EH (cell line): ENCODE data around the gene STK32B.
"Not testable (repeated sequence)": the region's sequence is repeated elsewhere in the genome, so short reads cannot be mapped to it uniquely, and the experiment has no call there.

Source experiments
- DNase-seq: peaks from one replicate; pipeline ENCODE4 v3.0.0-alpha.2; 2015; ENCODE audit warnings: low read depth

Gene STK32B

DNA sequence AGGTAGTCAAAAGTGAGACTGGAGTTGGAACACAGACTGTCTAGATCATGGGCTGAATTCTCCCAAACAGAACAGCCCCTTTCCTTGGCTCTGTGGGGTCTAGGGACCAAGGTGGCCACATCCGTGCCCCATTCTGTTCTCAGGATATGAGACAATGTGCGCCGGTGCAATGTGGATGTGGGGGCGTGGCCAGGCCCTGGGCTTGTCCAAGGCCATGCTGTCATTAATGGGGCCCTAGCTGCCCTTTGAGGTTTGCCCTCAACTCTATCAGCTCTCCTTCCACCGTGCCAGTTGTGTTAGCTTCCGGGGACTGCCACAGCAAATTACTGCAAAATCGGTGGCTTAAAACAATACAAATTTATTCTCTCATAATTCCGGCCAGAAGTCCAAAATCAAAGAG lies 344.5 kb downstream of the STK32B start:
- no peak for DNase-seq

DNA sequence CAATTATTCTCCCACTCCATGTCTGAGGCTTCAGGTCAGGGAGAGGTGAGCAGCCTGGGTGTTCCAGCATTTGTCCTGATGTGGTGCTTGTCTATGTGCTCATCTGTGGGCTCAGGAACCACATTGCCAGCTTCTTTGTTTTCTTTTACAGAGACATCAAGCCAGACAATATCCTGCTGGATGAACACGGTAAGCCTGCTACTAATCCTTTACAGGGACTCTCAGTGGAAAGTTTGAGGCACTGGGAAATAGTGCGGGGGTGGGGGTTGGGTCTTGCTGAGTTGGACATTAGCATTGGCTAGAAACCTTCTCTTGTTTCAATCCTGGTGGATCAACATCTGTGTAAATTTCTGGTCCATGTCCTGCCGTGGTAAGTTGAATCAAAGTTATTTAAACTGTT lies 346.8 kb downstream of the STK32B start:
- no peak for DNase-seq

DNA sequence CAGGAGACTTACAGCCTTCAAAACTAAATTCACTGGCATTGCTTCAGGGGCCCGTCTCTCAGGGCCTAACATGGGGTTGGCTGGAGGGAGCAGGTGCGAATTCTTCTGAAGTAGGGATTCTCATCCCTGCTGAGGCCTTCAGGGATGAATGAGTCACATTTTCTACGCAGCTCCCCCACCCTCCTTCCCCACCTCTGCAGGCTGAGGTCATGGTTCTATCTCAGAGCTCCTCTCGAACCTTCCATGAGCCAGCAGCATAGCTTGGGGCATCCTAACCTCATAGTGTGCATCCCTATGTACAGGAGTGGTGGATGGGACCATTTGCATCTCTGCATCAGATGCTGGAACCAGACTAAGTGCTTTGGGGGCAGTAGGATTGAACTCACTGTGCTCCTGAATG lies 347.8 kb downstream of the STK32B start:
- peak; percentile 42 for DNase-seq

DNA sequence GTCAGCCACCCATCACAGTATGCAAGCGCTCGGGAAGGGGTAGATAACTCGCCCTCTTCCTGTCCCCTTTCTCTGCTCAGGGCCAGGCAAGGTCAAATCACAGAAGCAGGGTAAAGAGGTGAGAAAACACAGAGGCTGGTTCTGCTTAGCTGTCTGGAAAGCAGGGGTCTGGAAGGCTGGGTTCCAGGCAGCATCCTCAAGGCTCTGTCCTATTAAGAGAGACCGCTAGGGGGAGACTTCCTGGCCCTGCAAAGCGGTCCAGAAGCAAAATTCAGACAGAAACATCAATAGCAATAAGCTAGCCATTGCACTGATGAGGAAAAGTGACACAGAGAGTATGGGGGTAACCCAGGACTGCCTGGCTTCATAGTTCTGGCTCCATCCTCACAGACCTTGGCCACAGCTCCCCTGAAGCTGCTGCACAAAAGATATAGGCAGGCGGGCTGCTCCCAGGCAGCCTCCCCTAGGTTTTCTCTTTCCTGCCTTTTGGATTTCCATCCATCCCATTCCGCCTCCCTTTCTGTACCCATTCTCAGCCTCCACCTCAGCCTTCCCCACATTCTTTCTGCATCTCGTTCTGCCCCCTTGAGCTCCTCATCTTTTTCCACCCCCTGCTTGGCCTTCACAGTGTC lies 348.6 kb downstream of the STK32B start:
- DNase-seq: peak; percentile 50

DNA sequence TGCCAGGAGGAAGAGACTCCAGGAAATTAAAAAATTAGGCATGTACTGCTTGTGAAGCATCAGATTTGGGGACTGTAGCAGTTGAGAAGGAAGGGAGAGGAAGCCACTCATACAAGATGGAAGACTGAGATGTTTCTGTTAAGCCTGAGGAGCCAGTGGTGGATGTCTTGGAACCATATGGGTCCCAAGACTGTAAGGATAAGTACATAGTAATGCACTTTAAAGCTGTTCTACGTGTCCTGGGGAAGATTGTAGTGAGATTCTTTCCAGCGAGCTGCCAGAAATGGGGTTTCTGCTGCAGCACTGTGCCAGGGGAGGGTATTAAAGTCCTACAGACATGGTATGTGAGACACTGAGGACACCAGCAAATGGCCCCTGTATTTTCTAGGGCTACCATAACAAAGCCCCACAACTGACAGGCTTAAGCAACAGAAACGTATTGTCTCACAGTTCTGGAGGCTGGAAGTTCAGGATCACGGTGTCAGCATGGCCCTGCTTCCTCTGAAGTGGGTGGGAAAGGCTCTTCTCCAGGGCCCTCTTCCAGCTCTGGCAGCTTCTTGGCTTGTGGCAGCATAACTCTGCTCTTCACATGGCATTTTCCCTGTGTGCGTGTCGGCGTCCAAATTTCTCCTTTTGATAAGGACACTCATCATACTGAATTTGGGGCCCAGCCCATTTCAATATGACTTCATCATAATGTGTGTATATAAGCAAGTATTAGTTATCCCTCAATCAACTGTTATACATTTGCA lies 352.6 kb downstream of the STK32B start:
- DNase-seq: no peak

DNA sequence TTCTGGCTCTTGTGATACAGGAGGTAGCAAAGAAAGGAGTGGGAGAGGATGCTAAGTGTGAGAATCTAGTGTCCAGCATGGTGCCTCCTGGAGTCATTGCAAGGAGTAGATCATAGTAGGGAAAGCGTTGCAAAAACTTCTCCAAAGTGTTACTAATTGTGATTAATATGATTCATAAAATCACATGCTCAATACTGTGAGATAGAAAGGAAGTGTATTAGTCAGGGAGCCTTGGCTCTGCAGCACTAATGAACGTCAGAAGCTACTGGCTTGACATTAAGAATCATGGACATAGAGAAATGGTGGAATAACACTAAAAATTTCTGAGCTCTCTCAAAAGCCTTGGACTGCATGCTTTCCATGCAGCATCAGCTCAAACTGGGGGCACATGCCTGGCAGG lies 358.0 kb downstream of the STK32B start:
- peak; percentile 43 for DNase-seq

DNA sequence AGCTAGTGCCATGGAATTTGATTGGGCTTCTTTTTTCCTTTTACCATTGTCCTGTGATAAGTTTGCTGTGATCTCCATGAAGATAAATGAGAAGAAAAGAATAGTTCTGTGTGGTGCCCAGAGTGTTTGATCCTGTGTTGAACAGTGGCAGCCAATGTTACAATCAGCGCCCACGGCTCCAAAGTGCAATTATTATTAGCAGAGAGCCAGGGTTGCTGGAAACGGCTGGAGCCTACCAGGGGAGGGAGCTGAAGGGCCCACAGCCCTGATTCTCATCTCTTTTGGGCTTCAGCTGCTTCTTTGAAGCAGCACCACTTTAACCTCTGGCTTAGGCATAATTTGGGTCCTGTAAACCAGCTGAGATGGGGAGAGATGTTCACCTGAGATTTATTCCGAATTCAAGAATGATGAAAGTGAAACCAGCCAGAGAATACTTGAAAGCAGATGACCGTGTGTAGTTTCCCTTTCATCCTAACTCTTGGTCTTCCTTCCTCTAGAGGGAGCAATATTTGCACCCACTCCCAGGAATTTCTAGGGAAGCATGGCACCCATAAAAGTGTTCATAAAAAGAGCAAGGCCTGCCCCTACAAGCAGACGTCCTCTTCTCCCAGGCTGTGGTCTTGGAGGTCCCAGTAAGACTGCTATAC lies 358.8 kb downstream of the STK32B start:
- peak; percentile 7 for DNase-seq

DNA sequence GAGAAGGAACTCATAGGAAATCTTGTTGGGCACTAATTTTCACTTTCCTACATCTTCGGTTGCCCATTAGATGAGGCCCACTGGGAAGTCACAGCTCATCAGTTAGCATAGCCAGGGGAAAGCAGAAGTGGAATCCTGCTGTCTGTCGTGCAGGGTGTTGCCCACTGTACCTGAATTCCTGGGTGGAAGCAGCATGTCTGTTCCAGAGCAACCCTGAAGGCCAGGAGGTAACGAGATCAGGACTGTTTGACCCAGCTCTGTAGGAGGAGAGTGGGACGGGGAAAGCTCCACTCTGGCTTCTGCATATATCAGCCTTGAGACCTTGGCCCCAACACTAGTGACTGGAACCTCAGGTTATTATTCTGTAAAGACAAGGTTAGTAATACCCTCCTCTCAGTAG lies 361.0 kb downstream of the STK32B start:
- no peak for DNase-seq

DNA sequence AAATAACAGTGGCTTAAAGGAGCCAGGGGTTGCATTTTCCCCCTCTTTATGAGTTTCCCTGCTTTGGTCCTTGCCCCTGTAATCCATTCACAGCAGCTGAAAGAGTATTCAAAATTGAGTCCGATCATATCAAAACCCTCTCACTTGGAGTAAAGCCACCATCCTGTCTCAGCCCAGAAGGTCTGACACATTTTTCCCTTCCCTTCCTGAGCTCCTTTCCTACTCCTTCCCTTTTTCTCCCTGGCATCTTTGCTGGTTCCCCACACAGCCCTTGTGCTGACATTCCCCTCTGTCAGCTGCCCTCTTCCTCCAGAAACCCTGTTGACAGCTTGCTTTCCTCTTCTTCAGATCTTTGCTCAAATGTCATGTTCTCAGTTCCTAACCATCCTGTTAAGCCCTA lies 361.5 kb downstream of the STK32B start:
- DNase-seq: no peak

DNA sequence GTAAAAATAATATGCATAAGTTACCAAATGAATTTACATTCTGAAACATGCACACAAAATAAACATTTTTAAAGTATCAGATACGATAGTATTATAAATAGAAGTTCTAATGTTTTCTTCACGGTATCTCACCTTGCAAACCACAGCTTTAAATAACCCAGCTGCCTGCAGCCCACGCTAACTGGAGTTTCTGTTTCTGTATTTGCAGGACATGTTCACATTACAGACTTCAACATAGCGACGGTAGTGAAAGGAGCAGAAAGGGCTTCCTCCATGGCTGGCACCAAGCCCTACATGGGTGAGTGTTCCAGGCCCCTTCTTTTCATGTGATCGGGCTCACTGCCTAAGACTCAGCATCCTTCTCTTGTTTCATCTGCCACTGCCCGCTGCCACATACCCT lies 365.4 kb downstream of the STK32B start:
- DNase-seq: no peak

DNA sequence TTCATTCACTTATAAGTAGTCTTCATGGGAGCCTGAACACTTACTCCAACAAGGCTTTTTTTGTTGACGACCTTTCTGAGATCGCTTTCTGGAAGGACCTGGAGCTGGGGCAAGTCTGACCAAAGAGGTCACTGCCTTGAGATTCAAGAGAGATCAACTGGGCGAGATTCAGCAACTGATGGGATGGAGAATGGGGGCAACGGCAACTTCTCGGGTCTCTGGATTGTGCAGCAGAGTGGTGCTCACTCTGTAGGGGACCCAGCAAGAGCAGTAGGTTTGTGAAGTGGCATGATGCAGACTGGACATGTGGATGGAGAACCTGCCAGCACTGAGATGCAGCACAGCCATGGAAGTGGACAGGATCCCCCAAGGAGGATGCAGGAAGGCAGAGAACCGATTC lies 369.0 kb downstream of the STK32B start:
- DNase-seq: no peak

DNA sequence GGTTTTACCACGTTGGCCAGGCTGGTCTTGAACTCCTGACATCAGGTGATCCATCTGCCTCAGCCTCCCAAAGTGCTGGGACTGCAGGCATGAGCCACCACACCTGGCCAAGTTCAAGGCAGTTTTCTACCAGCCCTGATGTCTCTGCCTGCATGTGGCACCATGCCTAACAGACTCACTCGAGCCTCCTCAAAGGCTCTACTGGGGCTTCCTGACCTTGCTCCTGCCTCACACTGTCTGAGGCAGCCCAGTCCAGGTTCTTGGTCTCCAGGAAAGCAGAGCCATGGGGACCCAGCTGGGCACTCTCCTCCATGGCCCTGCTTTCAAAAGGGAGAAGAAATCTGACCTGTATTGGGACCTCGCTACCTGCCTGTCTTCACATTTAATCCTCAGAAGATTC lies 370.1 kb downstream of the STK32B start:
- DNase-seq: no peak

DNA sequence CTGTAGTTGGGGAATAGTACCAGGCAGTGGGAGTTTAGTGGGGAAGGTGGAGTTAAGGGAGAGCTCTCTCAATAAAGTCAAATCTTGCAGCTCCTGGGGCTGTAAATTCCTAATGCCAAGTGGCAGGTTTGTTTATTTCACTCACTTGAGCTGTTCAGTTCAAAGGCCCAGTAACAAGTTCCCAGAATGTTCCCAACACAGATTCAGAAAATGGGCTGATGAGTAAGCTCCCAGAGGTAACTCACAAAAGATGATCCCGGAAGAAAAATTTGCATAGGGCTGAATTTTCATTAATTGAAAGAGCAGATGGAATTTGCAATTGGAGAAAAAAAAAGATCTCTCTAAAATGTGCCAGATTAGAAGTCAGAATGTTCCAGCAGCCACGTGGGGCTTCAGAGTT lies 370.9 kb downstream of the STK32B start:
- no peak for DNase-seq

DNA sequence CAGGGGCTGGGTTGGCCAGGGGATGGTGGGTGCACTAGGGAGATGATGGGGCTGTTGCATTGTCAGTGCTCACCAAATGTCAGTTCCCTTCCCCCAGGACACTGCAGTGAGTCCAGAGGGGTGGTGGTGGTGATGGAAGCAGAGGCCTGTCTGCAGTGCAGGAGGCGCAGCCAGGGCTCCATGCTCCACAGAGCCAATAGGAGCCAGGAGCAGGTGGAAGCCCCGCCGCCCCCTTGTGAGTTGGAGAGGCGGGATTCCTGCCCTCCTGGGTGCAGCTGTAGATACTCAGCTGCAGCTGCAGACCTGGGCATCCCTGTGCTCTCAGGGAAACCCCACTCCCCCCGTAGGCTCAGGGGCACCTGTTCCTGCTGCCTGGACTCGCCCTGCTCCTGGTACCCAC lies 372.4 kb downstream of the STK32B start:
- no peak for DNase-seq

DNA sequence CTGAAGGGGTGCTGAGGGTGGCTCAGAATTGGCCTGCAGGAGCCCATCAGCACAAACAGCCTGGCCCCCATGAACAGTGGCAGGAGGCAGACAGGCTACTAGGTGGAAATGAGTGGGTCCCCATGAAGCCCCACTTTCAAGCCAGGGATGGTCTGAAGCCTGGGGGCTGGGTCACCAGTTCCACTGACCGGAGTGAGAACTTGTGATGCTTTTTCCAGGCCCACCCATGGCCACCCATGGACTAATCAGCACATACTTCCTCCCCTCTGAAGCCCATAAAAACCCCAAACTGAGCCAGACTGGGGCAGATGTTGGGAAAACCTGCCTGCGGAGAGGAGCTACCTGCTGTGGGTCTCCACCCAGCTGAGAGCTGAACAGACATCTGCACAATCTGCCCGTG lies 372.9 kb downstream of the STK32B start:
- DNase-seq: no peak

DNA sequence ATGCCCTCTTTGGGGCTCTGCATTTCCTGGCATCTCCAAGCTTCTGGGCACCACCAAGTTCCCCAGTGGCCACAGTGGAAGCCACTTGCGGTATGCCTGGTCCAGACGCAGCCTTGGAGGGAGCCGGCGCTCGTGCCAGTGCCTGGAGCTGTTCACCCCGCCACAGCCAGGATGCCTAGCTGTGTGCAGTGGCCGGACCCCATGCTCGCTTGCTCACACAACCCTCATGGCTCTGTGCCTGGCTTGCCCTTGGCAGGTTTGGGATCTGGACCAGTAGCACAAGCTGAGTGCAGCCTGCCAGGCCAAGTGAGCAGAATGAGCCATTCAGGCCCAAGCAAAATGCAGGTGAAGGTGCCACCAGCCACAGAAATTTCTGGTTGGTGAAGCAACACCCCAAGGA lies 373.6 kb downstream of the STK32B start:
- no peak for DNase-seq

DNA sequence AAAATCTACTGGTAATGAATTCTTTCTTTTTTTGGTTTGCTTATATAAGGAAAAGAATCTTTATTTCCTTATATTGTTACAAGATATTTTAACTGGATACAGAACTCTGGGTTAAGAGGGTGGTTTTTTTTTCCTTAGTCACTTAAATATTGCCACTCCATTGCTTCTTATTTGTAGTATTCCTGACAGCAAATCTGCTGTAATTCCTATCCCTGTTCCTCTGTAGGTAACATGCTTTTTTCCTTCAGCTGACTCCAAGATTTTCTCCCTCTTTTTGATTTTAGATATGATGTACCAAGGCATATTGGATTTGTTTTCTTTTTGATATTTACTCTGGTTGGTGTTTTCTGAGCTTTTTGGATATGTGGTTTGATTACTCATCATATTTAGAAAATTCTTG lies 378.5 kb downstream of the STK32B start:
- no peak for DNase-seq

DNA sequence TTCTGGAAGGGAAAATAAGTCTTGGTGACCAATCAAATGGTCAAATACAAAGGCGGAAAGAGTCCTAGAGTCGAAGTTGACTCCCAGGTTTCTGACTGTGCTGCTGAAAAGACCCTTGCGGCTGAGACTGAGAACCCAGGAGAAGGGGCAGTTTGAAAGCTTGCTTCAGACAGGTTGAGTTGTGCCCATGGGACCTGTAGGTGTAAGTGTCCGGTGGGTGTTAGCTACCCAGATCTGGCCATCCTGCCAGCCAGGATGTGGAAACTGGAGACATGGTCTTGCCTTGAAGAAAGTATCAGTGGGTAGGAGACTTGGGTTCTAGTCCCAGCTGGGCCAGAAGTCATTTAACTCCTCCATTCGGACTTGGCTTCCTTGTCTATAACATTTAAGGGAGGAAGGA lies 381.9 kb downstream of the STK32B start:
- no peak for DNase-seq

DNA sequence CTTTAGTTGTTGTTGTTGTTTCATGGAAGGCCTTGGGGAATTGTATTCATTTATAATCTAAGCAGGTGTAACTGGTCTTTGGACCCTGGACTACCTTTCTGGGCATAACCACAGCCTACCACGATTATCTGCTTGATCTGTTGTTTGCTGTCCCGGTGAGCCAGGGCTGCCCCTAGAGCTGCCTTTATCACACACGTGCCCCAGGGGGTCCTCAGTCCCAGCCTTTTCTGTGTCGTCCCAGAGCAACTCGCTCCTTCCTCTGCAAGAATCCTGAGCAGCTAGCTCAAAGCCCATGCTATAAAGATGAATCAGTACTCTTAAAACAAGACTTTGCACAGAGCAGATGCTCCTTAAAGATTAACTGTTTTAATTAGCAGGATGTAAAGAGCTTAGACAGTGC lies 383.9 kb downstream of the STK32B start:
- DNase-seq: peak; percentile 48

DNA sequence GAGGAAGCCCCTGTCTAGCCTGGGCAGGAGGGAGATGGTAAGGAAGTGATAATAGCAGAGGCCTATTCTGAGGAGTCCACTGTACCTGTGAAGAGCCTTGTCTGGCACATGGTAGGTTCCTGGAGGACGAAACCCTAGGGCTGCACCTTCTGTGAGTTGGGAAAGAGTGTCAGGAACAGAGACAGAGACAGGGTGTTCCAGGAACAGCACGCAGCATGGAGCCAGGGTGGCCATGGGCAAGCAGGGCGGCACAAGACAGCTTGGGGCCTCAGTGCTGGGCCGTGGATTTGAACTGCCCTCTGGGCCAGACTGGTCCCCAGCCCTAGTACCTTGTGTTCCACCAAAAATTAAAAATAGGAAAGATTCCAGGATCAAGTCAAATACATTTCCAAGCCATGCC lies 384.5 kb downstream of the STK32B start:
- no peak for DNase-seq

DNA sequence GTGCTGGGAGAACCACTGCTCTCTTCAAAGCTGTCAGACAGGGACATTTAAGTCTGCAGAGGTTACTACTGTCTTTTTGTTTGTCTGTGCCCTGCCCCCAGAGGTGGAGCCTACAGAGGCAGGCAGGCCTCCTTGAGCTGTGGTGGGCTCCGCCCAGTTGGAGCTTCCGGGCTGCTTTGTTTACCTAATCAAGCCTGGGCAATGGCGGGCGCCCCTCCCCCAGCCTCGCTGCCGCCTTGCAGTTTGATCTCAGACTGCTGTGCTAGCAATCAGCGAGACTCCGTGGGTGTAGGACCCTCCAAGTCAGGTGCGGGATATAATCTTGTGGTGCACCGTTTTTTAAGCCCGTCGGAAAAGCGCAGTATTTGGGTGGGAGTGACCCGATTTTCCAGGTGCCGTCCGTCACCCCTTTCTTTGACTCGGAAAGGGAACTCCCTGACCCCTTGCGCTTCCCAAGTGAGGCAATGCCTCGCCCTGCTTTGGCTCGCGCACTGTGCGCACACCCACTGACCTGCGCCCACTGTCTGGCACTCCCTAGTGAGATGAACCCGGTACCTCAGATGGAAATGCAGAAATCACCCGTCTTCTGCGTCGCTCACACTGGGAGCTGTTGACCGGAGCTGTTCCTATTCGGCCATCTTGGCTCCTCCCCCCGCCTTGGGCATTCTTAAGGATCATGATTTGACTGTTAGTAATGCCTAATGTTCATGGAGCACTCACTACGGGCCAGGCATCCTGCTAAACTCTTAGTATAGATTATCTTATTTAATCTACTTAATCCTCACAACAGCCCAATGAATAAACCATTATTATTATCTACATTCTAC lies 392.9 kb downstream of the STK32B start:
- not testable (repeated sequence) for DNase-seq

DNA sequence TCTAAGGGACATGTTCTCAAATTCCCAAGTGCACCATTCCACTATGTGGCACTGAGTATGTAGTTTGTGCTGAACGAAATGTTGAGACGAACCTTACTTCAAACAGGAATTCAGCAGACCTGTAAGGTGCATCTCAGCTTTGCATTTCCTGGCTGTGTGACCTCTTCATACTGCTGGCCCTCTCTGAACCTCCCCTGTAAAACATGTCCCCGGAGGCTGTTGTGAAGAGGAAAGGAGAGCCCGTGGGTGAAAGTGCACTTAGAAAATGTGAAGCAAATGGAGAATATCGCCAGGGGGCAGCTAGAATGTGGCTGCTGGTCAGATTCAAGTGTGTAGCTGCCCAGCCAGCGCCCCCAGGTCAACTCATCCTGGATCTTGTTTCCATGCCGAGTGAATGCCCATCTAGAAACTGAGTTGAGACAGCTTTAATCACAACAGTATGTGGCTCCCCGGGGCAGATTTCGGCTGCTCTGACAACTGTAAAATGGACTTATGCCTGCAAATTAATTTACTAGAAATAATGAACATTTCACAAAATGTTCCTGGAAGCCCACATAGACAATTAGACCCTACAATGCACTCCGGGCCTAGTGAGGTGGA lies 393.7 kb downstream of the STK32B start:
- peak; percentile 34 for DNase-seq
